GM21528 (cell line): ENCODE data around the gene PREX1.

Experiments used
- ATAC-seq: cut with Tn5 transposase; IDR thresholded peaks from one replicate; pipeline ENCODE4 v1.9.1; 2021; ENCODE audit warnings: mild to moderate bottlenecking, moderate library complexity; ENCODE audit not compliant: unreplicated experiment, low FRiP score

PREX1 gene

GRCh38 chr20:48651271-48651670, 176.5 kb downstream of the PREX1 start:
- no peak for ATAC-seq

- no peak for ATAC-seq
Measured at GRCh38 chr20:48649868-48650267, 177.9 kb downstream of the PREX1 start.

GRCh38 chr20:48649104-48649626, 178.6 kb downstream of the PREX1 start:
- no peak for ATAC-seq

- ATAC-seq: no peak
Measured at GRCh38 chr20:48648482-48649051, 179.2 kb downstream of the PREX1 start.

GRCh38 chr20:48647858-48648257, 179.9 kb downstream of the PREX1 start:
- no peak for ATAC-seq

- no peak for ATAC-seq
Measured at GRCh38 chr20:48645666-48646065, 182.1 kb downstream of the PREX1 start.

- ATAC-seq: no peak
Measured at GRCh38 chr20:48644286-48644828, 183.4 kb downstream of the PREX1 start.

GRCh38 chr20:48642105-48642880, 185.5 kb downstream of the PREX1 start:
- ATAC-seq: no peak

GRCh38 chr20:48640871-48641270, 186.9 kb downstream of the PREX1 start:
- ATAC-seq: no peak

- no peak for ATAC-seq
Measured at GRCh38 chr20:48639899-48640298, 187.9 kb downstream of the PREX1 start.

GRCh38 chr20:48638546-48638945, 189.3 kb downstream of the PREX1 start:
- no peak for ATAC-seq

- no peak for ATAC-seq
Measured at GRCh38 chr20:48637461-48637860, 190.3 kb downstream of the PREX1 start.

GRCh38 chr20:48636301-48636700, 191.5 kb downstream of the PREX1 start:
- ATAC-seq: no peak

- no peak for ATAC-seq
Measured at GRCh38 chr20:48635791-48636267, 192.0 kb downstream of the PREX1 start.

- no peak for ATAC-seq
Measured at GRCh38 chr20:48635361-48635760, 192.4 kb downstream of the PREX1 start.

GRCh38 chr20:48634641-48635040, 193.2 kb downstream of the PREX1 start:
- no peak for ATAC-seq

- no peak for ATAC-seq
Measured at GRCh38 chr20:48633620-48634257, 194.1 kb downstream of the PREX1 start.

GRCh38 chr20:48632825-48633619, 194.8 kb downstream of the PREX1 start:
- no peak for ATAC-seq

GRCh38 chr20:48632017-48632824, 195.6 kb downstream of the PREX1 start:
- no peak for ATAC-seq
